ENCODE data around the gene NPBWR2. TPM values are rescaled to one million over a fixed set of nuclear protein-coding genes. Genes with fewer than 3 reads are reported as not detected.

The NPBWR2 gene
- total and polyA plus RNA-seq, 9 of the 15 experiments (the other 6 are each of a cell fraction or from before 2014, with no cell fraction given) = not detected

DNA sequence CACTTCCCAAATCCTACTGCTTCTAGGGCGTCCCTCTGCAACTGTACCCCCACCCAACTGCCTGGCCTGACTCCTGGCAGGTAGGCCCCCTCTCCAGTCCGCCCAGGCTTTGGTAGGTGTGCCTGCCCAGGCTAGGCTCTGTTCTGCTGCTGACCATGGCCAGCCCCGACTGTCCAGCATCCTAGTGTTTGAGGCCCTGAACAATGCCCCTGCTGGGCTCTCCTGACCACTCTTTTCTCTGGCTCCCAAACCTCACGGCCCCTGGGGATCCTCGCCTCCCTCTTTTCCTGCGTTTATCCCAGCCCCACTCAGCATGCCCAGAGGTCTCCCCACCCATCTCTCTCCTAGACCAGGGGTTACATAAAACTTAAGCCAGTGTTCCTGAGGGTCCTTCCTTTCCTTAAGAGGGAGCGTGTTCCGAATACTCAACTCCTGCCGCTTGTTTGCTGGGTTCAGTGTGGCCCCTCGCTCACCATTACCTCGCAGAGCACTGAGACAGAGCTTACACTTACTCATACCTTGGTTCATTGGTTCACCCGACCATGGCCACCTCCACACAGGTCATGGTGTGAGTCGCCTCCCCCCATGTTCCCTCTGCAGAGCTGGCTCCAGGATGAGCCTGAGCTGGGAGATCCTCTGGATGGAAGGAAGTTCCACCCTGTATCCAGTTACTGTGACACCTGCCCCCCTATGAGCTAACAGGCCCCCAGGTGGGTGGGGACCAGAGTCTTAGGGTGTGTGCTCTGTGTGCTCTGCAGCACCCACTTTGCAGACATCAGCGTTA lies 35.8 kb upstream of the NPBWR2 start:
- DNase-seq (ENCODE audit: extremely low read depth in 1 of 4, low spot score in 3 of 4) (no peak), FAIRE-seq (no peak), ATAC-seq (no peak)
- H3K27ac ChIP-seq (ENCODE audit: extremely low read depth, low read depth, low read length) = no peak overlapping the region
- BruUV-seq (replicated peaks) = no TSS peak
- H3K4me3 ChIP-seq = no peak overlapping the region
- H3K9ac ChIP-seq (ENCODE audit: insufficient read depth in 1 of 2, low read depth in 2 of 2, low read length in 2 of 2) = no peak overlapping the region
- ChIA-PET CTCF (ENCODE audit: low intra/inter-chr PET ratio) (no interaction called here), POLR2A (interaction anchor here (0.6 to 1.5 kb wide), 2 partner anchors 42 to 113 kb away, joined by 3 read pairs; partner anchors contain the start of gene PCMTD2)
- H3K9me1 ChIP-seq (ENCODE audit: control insufficient read depth, insufficient read depth, low read length) = no peaks in the 10 kb centered on the region
- H4K20me1 ChIP-seq (replicated peaks; ENCODE audit: control insufficient read depth, insufficient read depth, low read length) = no peaks in the 10 kb centered on the region
- no peak overlapping the region for H3K4me2 ChIP-seq (ENCODE audit: insufficient read depth, low read length)
- H3K4me1 ChIP-seq (replicated peaks in 1 of 2; ENCODE audit: control insufficient read depth in 2 of 2, insufficient read depth in 2 of 2, low read length in 2 of 2) = no peaks in the 10 kb centered on the region
- intact Hi-C loops (cut with micrococcal nuclease) (no loop called here), in situ Hi-C loops (cut with MboI) (no loop called here)
- no peaks in the 10 kb centered on the region for H3K79me2 ChIP-seq (ENCODE audit: control insufficient read depth, insufficient read depth, low read length)
- peaks cover 16% of the 10 kb centered on the region for H3K9me3 ChIP-seq (replicated peaks; ENCODE audit: control insufficient read depth, insufficient read depth, low read depth, low read length)
- peaks cover 17 to 50% of the 10 kb centered on the region in 2 experiments; a peak in 4 of 5 replicates for H3K27me3 ChIP-seq (ENCODE audit: control insufficient read depth in 2 of 2, insufficient read depth in 2 of 2, low read length in 2 of 2)
- H3K36me3 ChIP-seq (ENCODE audit: control insufficient read depth, insufficient read depth, low read length) = no peaks in the 10 kb centered on the region
- 0% methylated on average over 14 of the region's 14 CpGs for WGBS (ENCODE audit: insufficient coverage, low coverage, missing lambda C conversion rate)
- H2AFZ ChIP-seq (ENCODE audit: low read depth, low read length) = no peak overlapping the region
- no peak for TF ChIP-seq ZNF431 (CRISPR knock-in tag; IDR thresholded peaks at IDR 0.05)
- TF ChIP-seq MTF1 (CRISPR knock-in tag; IDR thresholded peaks at IDR 0.05; ENCODE audit: borderline replicate concordance) = no peak
- no peak for TF ChIP-seq PHTF2 (CRISPR knock-in tag; IDR thresholded peaks at IDR 0.05)
- TF ChIP-seq MAFF (IDR thresholded peaks at IDR 0.05; ENCODE audit: low read length) = no peak
- no peak for TF ChIP-seq GMEB1 (CRISPR knock-in tag; IDR thresholded peaks at IDR 0.05)
- no peak for TF ChIP-seq THRAP3 (IDR thresholded peaks at IDR 0.05; ENCODE audit: borderline replicate concordance)
- TF ChIP-seq CEBPB (tag; IDR thresholded peaks at IDR 0.05) = no peak
- no peak for TF ChIP-seq U2AF1 (optimal IDR thresholded peaks at IDR 0.05; ENCODE audit: low read depth, low read length)
- TF ChIP-seq DIDO1 (tag; IDR thresholded peaks at IDR 0.05; ENCODE audit: low read depth) = no peak
- no peak for TF ChIP-seq BRF2 (IDR thresholded peaks at IDR 0.05; ENCODE audit: borderline replicate concordance, insufficient read depth, insufficient read length)
- no peak for TF ChIP-seq ZC3H4 (CRISPR knock-in tag; IDR thresholded peaks at IDR 0.05; ENCODE audit: borderline replicate concordance)
- no peak for TF ChIP-seq NR2C2 (CRISPR knock-in tag; IDR thresholded peaks at IDR 0.05)
- TF ChIP-seq NR2C2 (tag; IDR thresholded peaks at IDR 0.05) = no peak
- TF ChIP-seq ZNF165 (CRISPR knock-in tag; IDR thresholded peaks at IDR 0.05; ENCODE audit: borderline replicate concordance) = no peak
- no peak for TF ChIP-seq TEAD2 (tag; IDR thresholded peaks at IDR 0.05)
- TF ChIP-seq PML (IDR thresholded peaks at IDR 0.05; ENCODE audit: low read length) = no peak
